GM21526 (cell line): ENCODE results near the gene WNK4.
"Not testable (repeated sequence)": the region's sequence is repeated elsewhere in the genome, so short reads cannot be mapped to it uniquely, and the experiment has no call there.

Experiments used
- ATAC-seq: cut with Tn5 transposase; IDR thresholded peaks from one replicate; pipeline ENCODE4 v1.9.1; 2021; ENCODE audit warnings: moderate library complexity; ENCODE audit not compliant: unreplicated experiment, low FRiP score

Gene WNK4

DNA sequence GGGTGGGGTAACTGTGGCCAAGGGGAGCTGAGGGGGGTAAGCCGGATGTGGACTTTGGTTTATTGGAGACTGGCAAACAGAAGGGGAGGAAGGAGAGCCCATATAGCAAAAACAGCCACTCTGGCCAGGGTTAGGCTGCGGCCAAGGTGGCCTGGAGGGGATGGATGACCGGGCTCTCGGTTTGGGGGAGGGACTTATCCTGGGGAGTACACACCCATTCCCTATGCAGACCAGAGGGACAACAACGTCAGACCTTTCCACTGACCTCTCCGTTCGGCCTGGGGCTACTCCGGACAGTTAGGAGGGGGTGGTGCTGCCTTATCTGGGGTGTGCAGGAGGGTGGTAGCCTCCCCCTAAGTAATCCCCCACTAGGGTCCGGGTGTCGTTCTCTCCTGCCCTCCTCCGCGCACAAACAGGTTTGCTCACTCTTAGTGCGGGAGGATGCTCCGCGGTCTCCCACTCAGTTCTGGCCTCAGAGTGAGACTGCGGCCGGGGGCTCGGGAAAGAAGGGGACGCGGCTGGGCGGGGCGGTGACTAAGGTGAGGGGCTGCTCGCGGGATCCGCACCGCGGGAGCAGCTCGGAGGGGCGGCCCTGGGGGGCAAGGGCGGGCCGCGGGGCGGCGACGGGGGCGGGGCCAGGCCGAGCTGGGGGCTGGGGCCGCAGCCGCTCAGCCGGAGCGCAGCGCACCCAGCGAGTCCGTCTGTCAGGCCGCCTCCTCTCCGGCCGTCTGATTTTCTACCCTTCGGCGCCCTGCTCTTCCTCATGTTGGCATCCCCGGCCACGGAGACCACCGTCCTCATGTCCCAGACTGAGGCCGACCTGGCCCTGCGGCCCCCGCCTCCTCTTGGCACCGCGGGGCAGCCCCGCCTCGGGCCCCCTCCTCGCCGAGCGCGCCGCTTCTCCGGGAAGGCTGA lies at the start of gene WNK4:
Gene WNK4 (plus strand): TSS at position 675 of the 915 bp plus-strand sequence. CDS start 89 bp downstream, at position 764.
- ATAC-seq: no peak

DNA sequence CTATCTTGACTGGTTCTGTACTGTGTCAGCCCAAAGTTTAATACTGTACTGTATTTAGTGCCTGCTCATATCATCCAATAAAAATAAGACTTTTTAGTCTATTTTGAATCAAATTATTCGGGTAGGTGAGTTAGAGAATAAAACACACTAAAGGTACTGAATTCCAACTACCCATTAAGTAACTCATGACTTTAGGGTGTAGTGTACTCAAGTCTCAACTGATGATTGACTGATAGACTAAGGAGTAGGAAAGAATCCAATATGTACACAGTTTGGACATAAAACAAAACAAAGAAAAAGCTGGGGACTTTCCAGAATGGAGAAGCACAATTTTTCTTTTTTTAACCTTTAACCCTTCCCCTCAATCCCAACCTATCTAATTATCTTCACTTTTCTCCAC lies 39.7 kb upstream of the WNK4 start:
- ATAC-seq: no peak

DNA sequence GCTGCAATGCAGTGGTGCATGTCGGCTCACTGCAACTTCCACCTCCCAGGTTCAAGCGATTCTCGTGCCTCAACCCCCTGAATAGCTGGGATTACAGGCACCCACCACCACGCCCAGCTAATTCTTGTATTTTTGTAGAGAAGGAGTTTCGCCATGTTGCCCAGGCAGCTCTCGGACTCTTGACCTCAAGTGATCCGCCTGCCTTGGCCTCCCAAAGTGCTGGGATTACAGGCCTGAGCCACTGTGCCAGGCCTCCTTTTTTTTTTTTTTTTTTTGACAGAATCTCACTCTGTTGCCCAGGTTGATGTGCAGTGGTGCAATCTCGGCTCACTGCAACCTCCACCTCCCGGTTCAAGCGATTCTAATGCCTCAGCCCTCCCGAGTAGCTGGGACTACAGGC lies 37.5 kb upstream of the WNK4 start:
- not testable (repeated sequence) for ATAC-seq

DNA sequence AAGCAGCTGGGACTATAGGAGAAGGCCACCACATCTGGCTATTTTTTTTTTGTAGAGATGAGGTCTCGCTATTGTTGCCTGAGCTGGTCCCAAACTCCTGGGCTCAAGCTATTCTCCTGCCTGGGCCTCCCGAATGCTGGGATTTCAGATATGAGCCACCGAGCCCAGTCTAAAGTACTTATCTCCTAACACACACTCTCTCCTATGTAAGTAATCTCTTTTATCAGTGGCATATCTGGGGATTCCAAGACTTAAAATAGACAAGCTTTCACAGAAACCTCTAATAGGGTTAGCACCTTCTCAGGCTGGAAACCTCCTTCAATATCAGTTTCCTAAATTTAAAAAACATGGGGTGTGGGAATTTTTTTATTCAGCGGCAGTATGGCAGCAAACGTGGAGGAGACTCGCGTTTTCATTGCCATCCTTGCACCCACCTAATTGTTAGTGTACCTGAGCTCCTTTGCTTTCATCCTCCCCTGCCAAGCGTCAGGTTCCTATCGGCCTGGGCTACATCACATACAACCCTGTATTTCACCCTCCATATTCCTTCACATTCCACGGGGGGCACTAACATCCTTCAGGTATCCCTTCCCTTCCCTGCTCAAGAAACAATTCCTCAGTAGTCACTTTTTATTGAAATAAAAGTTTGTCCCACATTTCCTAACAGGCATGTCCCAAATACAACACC lies 36.7 kb upstream of the WNK4 start:
- no peak for ATAC-seq

DNA sequence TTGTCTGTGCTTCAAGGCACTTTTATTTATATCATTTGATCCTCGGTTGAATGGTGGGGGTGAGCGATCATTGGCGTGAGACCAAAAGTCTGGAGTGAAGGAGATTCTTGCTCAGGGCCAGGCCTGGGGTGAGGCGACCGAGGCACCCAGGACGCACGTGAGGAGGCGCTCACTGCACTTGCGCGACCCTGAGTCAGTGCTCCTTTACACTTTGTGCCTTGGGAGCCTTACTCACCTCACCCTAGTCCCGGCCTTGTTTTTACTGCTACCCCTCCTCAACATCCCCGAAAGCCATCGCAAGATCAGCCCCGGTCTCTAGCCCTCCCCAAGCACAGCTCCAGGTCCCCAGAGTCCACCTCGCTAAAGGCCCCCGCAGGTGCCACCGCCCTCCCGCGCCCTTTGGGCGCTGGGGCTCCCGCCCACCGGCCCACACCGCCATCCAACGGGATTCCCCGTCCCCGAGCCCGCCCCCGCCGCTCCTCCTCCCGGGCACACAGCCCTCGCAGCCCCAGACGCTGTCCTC lies 36.1 kb upstream of the WNK4 start:
- ATAC-seq: peak; percentile 40

DNA sequence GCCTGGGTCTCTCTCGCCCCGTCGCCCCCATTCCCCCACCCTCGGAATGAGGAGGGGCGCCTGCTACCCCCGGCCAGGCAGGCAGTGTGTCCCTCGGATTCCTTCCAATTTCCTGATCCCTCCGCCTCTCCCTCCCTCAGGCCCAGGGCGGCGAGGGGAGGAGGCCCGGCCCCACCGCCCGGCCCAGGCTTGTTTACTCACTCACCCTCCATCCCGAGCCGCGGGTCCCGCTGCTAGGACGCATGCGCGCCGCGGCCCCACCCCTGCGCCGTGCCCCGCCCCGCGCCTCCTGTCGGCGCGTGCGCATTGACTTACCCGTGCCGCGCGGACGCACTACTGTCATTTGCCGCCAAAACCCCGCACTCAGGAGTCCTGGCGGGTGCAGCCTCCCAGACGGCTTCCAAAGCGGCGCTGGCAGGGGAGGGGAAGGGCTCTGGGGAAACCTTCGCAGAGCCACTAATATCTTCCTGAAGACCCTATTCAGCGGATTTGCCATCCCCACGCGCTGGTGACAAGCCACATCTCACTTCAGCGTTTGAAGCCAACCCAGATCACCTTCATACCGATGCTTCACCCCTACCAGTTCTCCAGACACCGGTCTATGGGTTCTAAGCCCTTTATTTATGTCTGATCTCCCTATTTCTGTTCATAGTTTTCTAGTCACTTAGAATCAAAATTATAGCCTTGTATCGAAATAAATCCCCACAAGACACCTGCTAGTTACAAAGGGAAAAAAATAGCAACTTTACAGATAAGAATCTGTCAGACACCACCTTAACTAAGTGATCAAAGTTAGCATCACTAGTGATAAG lies 35.4 kb upstream of the WNK4 start, which contains the start of gene EZH1:
Gene EZH1 (minus strand): TSS at position 235 of the 812 bp plus-strand sequence. CDS start 16,099 bp downstream, outside the sequence.
- peak; percentile 82 for ATAC-seq

DNA sequence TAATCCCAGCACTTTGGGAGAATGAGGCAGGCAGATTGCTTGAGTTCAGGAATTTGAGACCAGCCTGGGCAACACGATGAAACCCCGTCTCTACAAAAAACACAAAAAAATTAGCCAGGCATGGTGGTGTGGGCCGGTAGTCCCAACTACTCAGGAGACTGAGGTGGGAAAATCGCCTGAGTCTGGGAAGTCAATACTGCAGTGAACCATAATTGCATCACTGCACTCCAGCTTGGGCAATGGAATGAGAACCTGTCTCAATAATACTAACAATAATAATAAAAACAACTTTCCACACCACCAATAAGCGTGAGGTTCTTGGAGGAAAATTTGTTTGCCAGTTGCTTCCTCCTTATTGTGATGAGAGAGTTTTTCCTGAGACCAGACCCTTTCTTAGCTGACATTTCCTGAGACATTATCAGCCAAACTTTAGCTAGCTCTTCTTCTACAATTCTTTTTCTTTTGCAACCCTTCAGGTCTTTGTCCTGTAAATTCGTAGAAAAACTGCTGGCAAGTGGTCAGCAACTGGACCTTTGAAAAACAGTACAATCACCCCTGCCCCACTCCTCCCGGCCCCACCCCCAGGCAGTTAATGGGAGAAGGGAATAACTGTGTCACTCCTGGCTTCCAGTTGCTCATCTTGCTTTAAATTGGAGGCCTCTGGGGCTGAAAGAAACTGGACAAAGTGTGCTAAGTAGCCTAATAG lies 32.1 kb upstream of the WNK4 start:
- ATAC-seq: no peak

DNA sequence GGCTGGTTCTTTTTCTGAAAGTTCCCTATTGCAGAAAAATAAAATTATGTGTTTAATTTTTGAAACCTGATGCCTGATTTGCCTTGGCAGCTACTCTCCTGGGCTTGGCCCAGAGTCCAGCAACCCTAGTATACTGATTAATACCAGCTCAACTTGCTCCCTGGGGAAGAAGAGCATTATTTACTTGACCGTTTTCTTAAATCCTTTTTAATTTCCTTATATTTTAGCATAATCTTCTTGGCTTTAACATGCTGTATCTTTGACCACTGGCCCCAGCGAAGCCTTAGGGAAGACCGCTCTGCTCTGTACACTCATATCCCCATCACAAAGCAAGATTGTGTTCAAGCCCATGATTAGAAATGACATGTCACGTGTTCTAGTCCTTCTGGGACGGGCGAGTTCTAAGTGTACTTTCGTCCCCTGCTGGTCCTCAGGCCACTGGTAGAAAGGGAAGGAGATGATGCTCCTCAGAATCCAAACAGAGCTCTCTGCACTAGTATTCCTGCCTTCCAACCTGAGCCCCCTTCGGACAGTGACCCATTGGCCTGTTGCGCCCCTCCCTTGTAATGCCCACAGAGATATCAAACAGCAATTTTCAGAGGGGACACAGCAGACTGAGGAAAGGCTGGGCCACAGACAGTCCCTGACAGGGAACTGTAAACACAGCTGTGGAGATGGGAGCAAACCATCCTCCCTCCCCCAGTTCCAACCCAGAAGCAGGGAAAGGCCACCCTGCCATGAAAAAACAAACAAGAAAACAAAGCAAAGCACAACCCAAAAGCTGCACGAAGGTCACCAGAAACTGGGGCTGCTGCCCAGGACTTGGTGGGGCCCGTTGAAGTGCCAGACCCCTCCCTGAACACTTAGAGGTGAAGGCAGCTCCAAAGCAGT lies 31.3 kb upstream of the WNK4 start:
- no peak for ATAC-seq

DNA sequence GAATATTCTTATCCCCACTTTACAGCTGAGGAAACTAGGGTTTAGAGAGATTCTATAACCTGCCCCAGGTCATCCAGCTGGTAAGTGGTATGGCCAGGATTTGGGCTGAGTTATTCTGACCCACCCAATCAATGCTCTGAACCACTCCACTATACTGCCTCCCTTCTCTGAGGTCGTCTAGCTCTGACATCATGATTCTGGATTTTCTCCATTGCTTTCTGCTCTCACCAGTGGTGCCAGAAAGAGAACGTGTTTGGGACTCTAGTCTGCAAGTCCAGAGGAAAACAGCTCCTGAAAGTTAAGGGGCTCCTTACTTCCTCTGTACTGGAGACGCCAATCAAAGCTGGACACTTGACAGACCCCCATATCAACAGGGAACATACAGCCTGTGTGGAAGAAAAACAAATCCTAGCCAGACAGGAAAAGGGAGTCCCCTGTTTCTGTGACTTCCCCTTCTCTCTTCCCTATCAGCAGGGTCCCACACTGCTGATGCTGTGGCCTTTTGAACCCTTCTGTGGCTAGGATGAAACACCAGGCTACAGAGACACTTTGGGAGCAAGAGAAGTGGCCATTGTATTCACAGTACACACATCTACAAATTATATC lies 29.6 kb upstream of the WNK4 start:
- no peak for ATAC-seq

DNA sequence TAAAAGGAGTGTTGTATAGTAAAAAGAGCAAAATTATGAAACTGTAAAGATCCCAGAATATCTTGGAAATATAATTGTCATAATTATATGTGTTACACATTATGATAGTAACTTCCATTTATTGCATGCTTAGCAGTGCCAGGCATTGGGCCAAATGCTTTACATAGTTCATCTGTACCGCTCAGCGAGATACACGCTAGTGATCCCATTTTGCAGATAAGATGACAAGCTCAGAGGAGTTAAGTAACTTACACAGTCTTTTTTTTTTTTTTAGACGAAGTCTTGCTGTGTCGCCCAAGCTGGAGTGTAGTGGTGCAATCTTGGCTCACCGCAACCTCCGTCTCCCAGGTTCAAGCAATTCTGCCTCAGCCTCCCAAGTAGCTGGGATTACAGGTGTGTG lies 28.8 kb upstream of the WNK4 start:
- no peak for ATAC-seq

DNA sequence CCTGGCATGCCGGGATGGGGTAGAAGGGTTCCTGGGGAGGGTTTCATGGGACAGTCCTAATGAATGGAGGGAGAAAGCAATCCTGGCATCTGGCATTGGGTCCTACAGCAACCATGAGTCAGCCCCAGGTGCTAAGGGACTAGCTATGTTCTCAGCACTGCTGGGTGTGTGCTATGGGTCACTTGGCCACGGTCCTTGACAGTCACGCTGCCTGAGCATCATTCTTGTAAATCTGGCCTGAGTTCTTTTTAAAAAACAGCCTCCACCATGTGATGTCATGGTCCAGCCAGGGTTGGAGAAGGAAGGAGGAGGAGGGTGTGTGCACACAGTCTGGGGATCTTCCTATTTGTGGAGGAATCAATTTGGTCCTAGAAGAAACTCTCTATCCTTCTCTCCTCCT lies 25.6 kb upstream of the WNK4 start:
- ATAC-seq: no peak

DNA sequence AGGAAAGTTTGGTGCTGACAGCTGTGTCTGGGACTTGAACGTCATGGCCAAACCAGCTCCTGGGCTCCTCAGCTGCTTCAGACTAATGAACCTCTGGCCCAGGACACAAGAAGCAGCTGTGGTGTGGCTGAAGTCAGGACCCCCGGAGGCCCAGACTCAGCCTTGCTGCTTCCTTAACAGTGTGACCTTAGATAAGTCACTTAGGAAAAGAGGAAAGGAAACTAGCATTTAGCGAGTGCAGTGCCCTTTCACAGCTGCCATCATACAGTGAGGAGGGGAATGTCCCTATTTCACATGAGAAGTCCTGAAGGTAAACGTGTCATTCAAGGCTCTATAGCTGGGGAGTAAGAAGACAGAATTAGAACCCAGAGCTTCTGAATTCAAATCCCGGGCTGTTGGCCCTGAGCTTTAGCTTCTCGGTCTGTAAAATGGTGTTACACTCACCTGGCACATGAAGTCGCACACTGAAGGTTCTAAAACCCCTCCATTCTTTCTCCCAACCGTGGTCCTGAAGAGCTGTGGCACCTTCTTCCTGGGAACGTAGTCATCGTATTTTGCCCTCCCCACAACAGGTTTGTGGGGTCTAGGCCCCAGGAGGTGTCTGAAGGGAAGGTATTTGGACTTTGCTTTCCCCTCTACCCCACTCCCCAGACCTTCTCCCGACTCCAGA lies 20.3 kb upstream of the WNK4 start:
- ATAC-seq: no peak

DNA sequence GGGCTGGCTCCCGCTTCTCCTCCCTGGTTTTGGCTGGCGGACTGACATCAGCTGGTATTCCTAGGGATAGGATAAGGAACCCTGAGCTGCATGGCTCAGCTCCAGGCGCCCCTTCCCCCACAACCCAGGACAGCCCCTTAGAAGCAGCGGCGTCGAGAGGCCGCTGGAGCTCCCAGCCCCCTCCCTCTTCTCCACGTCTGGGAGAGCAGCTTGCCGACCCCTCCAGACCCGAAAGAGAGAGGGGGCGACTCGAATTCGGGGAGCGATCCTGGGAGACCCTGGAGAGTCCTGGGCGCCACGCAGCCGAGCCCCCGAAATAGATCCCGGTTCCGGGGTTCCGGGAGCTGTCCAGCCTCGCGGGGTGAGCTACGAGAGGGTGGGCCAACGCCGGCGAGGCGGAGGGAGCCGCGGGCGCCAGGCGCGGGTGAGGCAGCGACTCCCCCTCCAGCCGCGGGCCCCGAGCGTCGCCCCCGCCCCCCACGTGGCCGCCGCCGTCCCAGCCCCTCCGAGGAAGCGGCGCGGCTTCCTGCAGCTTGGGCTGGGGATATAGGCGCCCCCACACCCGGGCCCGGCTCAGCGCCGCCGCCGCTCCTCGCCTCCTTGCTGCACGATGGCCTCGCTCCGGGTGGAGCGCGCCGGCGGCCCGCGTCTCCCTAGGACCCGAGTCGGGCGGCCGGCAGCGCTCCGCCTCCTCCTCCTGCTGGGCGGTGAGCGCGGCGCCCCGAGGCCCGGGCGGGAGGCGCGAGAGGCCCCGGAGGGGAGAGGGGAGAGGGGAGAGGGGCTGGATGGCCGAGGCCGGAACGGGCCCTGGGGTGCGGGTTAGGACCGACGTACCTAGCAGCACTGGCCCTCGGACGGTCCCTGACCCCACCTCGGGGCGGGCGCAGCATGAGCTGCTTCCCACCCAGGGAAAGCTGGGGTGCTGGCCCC lies 19.5 kb upstream of the WNK4 start, which contains the start of gene RAMP2:
Gene RAMP2 (plus strand): TSS at position 576 of the 930 bp plus-strand sequence. CDS start 35 bp downstream, at position 611.
- ATAC-seq: no peak

DNA sequence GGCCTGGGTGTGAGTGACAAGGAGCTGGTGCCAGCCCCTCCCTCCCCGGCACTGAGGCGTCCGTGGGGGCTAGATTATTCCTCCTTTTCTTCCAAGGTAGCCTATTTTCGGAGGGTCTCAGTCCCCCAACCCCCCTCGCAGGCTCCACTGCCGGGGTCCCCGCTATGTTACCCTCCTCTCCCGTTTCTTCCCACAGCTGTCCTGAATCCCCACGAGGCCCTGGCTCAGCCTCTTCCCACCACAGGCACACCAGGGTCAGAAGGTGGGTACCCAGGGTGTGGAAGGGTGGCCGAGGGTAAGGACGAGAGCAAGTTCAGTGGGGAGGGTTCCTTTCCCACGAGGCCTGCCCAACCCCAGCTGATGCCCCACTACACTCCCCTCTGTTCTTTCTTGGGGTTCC lies 18.8 kb upstream of the WNK4 start:
- ATAC-seq: no peak

DNA sequence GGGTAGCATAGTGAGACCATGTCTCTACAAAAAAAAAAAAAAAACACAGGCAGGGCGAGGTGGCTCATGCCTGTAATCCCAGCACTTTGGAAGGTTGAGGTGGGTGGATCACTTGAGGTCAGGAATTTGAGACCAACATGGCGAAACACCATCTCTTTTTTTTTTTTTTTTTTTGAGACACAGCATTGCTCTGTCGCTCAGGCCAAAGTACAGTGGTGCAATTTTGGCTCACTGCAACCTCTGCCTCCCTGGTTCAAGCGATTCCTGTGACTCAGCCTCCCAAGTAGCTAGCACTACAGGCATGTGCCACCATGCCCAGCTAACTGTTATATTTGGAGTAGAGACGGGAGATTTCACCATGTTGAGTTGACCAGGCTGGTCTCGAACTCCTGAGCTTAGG lies 14.3 kb upstream of the WNK4 start:
- ATAC-seq: no peak

DNA sequence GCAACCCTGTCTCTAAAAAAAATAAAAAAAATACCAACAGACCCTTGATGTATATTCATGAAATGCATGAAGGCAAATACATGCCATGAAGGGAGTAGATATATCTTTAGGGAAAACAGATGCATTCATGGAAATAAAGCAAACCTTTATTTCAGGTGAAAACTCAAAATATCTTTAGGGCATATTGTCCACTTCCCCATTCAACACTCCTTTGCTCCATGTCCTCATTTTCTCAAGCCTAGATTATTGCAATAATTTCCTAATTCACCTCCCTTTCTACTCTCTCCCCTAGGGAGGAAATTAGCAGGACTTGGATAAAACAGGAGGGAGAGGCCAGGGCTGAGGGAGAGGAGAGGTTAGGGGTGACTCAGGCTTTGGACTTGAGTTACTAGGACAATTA lies 12.9 kb upstream of the WNK4 start:
- no peak for ATAC-seq

DNA sequence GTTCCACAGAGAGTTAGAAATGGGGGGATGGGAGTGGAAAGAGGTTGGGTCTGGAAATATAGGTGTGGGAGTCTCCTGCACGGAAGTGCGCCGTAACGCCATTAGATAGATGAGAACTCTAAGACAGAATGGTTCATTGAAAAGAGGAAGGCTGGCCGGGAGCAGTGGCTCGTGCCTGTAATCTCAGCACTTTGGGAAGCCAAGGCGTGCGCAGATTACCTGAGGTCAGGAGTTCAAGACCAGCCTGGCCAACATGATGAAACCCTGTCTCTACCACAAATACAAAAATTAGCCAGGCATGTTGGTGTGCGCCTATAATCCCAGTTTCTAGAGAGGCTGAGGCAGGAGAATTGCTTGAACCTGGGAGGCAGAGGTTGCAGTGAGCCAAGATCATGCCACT lies 12.4 kb upstream of the WNK4 start:
- not testable (repeated sequence) for ATAC-seq
